Upper lobe of right lung (tissue), 1 donor: ENCODE results near the gene VWA7. TPM values are rescaled to one million over a fixed set of nuclear protein-coding genes. Genes with fewer than 3 reads are reported as not detected.

Experiments
- ATAC-seq: fragments of 200-7000 bp; cut with Tn5 transposase; one replicate; pipeline ENCODE4 v1.9.1; 2020; ENCODE audit warnings: mild to moderate bottlenecking, moderate library complexity
- DNase-seq: peaks from one replicate; pipeline ENCODE4 v3.0.0-alpha.2; 2020
- H3K27ac ChIP-seq: fragments of 200-600 bp; one replicate; pipeline ENCODE4 v1.8.0; 2022
- H3K27me3 ChIP-seq: fragments of 200-600 bp; one replicate; pipeline ENCODE4 v1.8.0; 2022; ENCODE audit warnings: mild to moderate bottlenecking
- H3K36me3 ChIP-seq: fragments of 200-600 bp; one replicate; pipeline ENCODE4 v1.8.0; 2022
- H3K4me1 ChIP-seq: fragments of 200-600 bp; one replicate; pipeline ENCODE4 v1.8.0; 2022
- H3K4me3 ChIP-seq: fragments of 200-600 bp; one replicate; pipeline ENCODE4 v1.8.0; 2022; ENCODE audit warnings: mild to moderate bottlenecking
- H3K9me3 ChIP-seq: fragments of 200-600 bp; one replicate; pipeline ENCODE4 v1.8.0; 2022
- intact Hi-C: fragments of 100-400 bp; cut with DNase I; formaldehyde crosslinking; loops from one replicate; pipeline ENCODE4 v1.11.0; 2022
- total RNA-seq: library from RNA; stranded (reverse); fragmentation: NEBNext Ultra II Directional; extraction: Animal tissue kit (Norgen Biotek cat#: 25700); gene quantifications from one replicate; pipeline ENCODE4 v1.2.1, GENCODE V29; 2021
- TF ChIP-seq, protein P1 (sequence below): fragments of 200-600 bp; IDR thresholded peaks from one replicate; pipeline ENCODE4 v1.8.0; 2022; ENCODE audit warnings: antibody characterized with exemption
- donor health status: DM: no; HTN: yes; CAD: no; lungs with severe emphysema.

VWA7 gene
- total RNA-seq, 1 donor from 2014 or later: 3.4 TPM

DNA sequence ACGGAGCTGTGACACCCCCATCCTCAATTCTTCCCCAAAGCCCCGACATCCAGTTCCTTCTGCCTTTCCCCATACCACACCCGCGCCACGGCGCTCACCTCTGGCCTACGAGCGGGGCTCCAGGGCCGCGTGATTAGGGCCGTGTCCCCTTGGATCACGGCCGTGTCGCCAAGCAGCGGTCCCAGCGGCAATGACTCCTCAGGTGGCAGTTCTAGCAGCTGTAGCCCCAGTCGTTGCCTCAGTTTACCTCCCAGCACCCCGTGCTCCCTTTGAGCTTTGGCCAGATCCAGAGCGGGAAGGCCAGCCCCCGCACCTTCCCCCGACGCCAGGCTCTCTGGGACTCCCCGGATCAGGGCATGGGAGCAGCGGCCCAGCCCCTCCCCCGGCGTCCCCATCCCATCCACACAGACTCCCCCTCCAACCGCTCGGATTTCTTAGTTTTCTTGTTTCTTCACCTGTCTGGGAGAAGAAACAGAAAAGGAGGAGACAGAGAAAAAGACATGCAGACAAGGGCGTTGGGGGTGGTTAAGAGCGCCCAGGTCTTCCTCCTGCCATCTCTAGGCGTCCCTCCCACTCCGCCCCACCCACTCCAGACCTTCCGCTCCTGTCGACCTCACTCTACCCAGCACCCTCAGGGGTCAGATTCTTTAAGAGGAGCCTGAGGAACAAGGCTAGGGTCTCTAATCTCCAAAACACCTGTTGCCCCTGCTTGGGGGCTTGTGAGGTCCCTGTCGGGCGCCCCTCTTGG lies 48.2 kb downstream of the VWA7 start, which contains the start of gene DDAH2:
Gene DDAH2, minus strand, starts transcription at position 533 of the 748 bp plus-strand sequence. Its CDS starts 138 bp downstream, at position 395.
- no peaks in the 10 kb centered on the region for H3K27me3 ChIP-seq
- H3K36me3 ChIP-seq: peaks cover 36% of the 10 kb centered on the region
- peak within 1 kb of the TSS; percentile 85 for H3K27ac ChIP-seq
- ATAC-seq (peak; percentile 27), DNase-seq (no peak)
- intact Hi-C loops: no loop called here
- peak within 1 kb of the TSS; percentile 88 for H3K4me3 ChIP-seq
- TF ChIP-seq, protein P1, sequence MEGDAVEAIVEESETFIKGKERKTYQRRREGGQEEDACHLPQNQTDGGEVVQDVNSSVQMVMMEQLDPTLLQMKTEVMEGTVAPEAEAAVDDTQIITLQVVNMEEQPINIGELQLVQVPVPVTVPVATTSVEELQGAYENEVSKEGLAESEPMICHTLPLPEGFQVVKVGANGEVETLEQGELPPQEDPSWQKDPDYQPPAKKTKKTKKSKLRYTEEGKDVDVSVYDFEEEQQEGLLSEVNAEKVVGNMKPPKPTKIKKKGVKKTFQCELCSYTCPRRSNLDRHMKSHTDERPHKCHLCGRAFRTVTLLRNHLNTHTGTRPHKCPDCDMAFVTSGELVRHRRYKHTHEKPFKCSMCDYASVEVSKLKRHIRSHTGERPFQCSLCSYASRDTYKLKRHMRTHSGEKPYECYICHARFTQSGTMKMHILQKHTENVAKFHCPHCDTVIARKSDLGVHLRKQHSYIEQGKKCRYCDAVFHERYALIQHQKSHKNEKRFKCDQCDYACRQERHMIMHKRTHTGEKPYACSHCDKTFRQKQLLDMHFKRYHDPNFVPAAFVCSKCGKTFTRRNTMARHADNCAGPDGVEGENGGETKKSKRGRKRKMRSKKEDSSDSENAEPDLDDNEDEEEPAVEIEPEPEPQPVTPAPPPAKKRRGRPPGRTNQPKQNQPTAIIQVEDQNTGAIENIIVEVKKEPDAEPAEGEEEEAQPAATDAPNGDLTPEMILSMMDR: peak; percentile 65
- no peaks in the 10 kb centered on the region for H3K9me3 ChIP-seq
- H3K4me1 ChIP-seq: peaks cover 52% of the 10 kb centered on the region

DNA sequence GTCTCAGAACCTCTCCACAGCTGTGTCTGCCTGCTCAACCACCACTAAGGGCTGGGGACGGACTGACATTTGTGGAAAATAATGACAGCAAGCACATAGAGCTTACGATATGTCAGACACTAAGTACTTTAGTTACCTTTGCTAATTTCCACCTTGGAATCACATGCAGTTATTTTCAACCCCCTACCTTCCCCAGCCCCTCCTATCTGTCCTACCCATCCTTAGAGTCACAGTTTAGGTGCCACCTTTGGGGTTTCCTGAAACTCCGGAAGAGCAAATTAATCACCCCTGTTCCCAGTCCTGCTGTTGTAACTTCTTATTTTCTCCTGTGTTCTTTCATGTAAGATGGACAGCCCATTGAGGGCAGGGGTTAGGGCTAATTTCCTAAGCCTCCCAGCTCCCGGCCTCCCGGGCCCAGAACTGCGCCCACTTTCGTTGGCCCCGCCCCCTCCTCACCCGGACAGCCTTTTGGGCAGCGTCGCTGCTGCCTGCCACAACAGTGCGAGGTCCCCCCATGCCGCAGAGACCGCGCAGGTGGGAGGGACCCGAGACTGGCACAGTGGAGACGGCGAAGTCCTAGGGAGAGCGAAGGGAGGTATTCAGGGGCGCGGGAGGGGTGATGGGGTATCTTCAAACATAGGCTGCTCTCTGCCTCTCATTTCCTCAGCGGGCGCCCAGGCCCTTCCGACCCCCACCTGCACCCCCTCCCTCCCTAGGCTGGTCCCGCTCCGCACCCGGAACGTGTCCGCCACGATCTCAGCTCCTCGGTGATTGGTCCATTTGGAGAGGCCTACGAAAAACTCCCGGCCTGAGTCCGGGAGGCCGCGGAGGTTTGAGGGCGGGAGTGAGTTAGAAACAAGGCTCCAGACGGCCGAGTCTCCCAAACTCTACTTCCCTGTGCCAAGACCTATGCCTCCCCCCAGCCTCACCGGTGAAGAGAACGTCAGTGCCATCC lies 49.1 kb downstream of the VWA7 start:
- Histone ChIP-seq H3K9me3 (no peaks in the 10 kb centered on the region), H3K36me3 (peaks cover 26% of the 10 kb centered on the region), H3K27me3 (no peaks in the 10 kb centered on the region), H3K27ac (peak overlapping the region; percentile 78), H3K4me3 (peak overlapping the region; percentile 88), H3K4me1 (peaks cover 48% of the 10 kb centered on the region)
- DNase-seq (no peak), ATAC-seq (no peak)
- TF ChIP-seq, protein P1: no peak
- intact Hi-C loops: no loop called here

DNA sequence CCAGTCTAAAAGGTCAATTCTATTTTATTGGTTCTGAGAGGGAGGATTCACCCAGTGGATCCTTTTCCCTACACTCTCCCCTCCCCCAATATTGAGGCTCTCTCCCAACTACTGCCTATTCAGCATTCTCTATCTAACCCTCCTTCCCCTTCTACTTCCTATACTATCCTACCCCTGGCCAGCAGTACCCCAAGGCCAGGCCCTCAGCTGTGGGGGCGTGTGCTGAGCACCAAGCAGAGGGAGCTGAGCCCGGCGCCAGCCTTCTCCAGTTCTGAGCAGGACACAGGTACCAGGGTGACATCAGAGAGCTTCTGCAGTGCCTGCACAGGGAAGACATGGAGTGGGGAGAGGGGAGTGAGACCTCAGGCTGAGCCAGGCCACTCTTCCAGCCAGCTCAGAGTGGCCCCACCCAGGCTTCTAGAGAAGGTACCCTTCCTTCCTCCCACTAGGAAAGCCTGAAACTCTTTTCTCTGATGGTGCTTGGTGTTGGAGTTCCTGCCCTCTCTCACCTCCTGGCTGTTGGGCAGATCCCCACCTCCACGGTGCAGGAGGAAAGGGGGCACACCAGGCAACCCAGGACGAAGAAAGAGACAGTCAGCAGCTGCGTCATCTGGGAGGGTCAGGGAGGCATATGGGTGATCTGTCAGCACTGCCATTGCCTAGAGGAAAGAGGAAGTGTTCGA lies 50.0 kb downstream of the VWA7 start:
- Histone ChIP-seq H3K4me3 (no peak overlapping the region), H3K36me3 (peaks cover 18% of the 10 kb centered on the region), H3K27me3 (no peaks in the 10 kb centered on the region), H3K27ac (peak overlapping the region; percentile 78), H3K9me3 (no peaks in the 10 kb centered on the region), H3K4me1 (peaks cover 43% of the 10 kb centered on the region)
- TF ChIP-seq, protein P1: no peak
- no peak for DNase-seq
- intact Hi-C loops: no loop called here
- ATAC-seq: peak; percentile 40

DNA sequence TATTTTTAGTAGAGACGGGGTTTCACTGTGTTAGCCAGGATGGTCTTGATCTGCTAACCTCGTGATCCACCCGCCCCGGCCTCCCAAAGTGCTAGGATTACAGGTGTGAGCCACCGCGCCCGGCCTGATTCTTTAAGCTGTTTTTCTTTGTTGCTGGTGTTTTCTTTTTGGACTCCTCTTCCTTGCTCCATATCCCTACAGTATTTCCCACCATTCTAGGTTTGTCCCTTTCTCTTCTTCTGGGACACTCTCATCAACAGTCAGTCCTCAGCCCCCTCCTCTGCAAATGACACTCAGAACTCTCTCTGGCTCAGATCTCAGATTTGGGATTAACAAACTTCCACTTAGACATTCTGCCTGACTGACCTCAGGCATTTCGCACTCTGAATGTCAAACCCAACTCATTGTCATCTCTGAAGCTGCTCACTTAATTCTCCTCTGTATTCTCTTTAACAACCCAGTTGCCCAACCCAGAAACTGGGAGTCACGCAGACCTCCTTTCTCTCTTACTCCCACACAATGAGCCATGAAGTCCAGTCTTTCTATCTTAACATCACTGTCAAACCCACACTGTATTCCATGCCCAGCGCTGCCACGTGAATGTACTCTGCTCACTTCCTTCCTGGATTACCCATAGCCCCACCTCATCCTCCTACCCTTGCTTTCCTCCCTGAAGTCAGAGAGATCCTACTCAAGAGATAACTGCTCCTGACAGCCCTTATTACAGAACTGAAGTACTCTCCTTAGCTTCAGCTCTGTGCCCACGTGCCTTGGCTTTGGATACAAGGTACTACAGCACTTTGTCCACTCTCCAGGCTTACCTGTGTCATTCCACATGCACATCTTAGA lies 51.4 kb downstream of the VWA7 start:
- DNase-seq (no peak), ATAC-seq (peak; percentile 43)
- TF ChIP-seq, protein P1: no peak
- no peaks in the 10 kb centered on the region for H3K27me3 ChIP-seq
- H3K9me3 ChIP-seq: no peaks in the 10 kb centered on the region
- H3K4me3 ChIP-seq: no peak overlapping the region
- intact Hi-C loops: no loop called here
- H3K36me3 ChIP-seq: peaks cover 4% of the 10 kb centered on the region
- peaks cover 38% of the 10 kb centered on the region for H3K4me1 ChIP-seq
- H3K27ac ChIP-seq: peak overlapping the region; percentile 40
